Bronchial epithelial cell (primary cell): ENCODE results near the gene AIP. TPM values are rescaled to one million over a fixed set of nuclear protein-coding genes. Genes with fewer than 3 reads are reported as not detected.

Source experiments
- DNase-seq: peaks from one replicate; pipeline ENCODE4 v3.0.0-alpha.2; 2010; ENCODE audit warnings: low read depth
- FAIRE-seq: peaks from 2 replicates; lab custom pipeline; 2011; peaks lifted over from hg19 to GRCh38; lab: Jason Lieb, UNC
- H3K27me3 ChIP-seq: 2 replicates; pipeline ENCODE4 v1.5.1; 2011; ENCODE audit warnings: low read length; ENCODE audit not compliant: control insufficient read depth, insufficient read depth
- H3K36me3 ChIP-seq: 2 replicates; pipeline ENCODE4 v1.5.1; 2011; ENCODE audit warnings: low read length; ENCODE audit not compliant: control insufficient read depth, insufficient read depth
- H3K4me3 ChIP-seq: 2 replicates; pipeline ENCODE4 v1.5.1; 2011; ENCODE audit warnings: mild to moderate bottlenecking, low read depth, low read length, control low read depth
- CTCF ChIP-seq: IDR thresholded peaks from 2 replicates; pipeline ENCODE4 v1.5.1; 2011; ENCODE audit warnings: mild to moderate bottlenecking, moderate library complexity, low read length, control low read depth, inconsistent platforms; ENCODE audit not compliant: insufficient read depth, severe bottlenecking
- total RNA-seq: library from RNA; depleted of rRNA; stranded (reverse); fragments of >200 nt; gene quantifications from 2 replicates; pipeline ENCODE4 v1.2.1, GENCODE V29; 2014

AIP gene
- total RNA-seq, 1 donor from 2014 or later: 85.3 TPM

GRCh38 chr11:67494371-67495233, 11.8 kb downstream of the AIP start:
- H3K4me3 ChIP-seq: no peak overlapping the region
- peaks cover 42% of the 10 kb centered on the region for H3K36me3 ChIP-seq
- DNase-seq (no peak), FAIRE-seq (no peak)
- TF ChIP-seq CTCF: no peak
- H3K27me3 ChIP-seq: no peaks in the 10 kb centered on the region

GRCh38 chr11:67495234-67496005, 12.6 kb downstream of the AIP start:
- Histone ChIP-seq H3K36me3 (peaks cover 46% of the 10 kb centered on the region), H3K4me3 (no peak overlapping the region), H3K27me3 (no peaks in the 10 kb centered on the region)
- FAIRE-seq (no peak), DNase-seq (no peak)
- TF ChIP-seq CTCF: no peak

DNA sequence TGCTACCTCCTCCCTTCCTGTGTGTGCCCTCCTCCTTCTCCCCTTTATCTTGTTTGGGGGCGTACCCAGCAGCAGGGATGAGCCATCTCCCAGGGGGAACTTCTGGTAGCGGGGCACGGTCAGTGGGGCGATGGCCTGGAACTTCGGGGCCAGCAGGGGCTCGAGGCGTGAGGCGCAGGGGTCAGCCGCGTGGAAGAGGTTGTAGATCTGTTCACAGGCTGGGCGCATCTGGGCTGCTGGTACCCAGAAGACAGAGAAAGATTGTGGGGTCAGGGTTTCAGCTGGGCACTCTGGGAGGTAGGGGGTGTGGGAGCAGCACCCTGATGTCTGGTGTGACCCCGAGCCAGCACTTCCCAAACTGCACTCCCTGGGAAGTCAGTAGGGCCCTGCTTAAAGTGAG, 13.3 kb downstream of the AIP start:
- no peaks in the 10 kb centered on the region for H3K27me3 ChIP-seq

DNA sequence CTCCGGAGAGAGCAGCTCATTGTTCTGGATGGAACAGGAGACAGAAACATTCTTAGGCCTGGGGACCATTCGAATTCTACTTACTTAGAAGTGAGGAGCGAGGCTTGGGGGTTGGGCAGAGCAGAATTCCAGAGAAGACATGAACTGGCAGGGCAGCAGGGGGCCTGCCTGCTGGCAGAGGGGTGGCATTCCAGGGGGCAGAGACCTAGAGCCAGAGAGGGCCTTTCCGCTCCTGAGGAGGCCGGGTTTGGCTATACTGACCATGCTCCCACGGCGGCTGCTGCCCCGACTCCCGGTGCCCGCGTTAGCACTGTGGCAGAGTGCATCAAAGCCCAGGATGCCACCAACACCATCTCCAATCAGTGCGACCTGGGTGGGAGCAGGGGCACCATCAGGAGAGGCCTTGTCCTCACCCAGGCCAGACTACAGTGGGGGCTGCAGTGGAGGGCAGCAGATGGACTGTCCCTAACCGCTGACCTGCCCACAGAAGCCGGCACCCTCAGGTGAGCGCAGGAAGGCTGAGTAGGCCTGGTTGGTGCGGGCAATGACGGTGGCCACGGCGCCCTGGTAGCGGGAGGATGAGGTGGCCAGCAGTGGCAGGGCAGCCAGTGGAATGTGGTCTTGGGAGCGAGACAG, 14.9 kb downstream of the AIP start:
- H3K27me3 ChIP-seq: no peaks in the 10 kb centered on the region
- DNase-seq (no peak), FAIRE-seq (no peak)
- TF ChIP-seq CTCF: no peak
- H3K36me3 ChIP-seq: peaks cover 51% of the 10 kb centered on the region
- H3K4me3 ChIP-seq: no peak overlapping the region

More for the DNA sequence above, 13.3 kb downstream of the AIP start:
- Histone ChIP-seq H3K36me3 (peaks cover 45% of the 10 kb centered on the region), H3K4me3 (no peak overlapping the region)
- DNase-seq (no peak), FAIRE-seq (no peak)
- no peak for TF ChIP-seq CTCF

GRCh38 chr11:67498544-67498972, 15.7 kb downstream of the AIP start:
- peaks cover 49% of the 10 kb centered on the region for H3K36me3 ChIP-seq
- H3K4me3 ChIP-seq: no peak overlapping the region
- no peaks in the 10 kb centered on the region for H3K27me3 ChIP-seq
- FAIRE-seq: no peak
- no peak for DNase-seq
- TF ChIP-seq CTCF: no peak
